Ascending aorta (tissue), 2 donors: Measurements from ENCODE around the gene TMEM272. TPM values are rescaled to one million over a fixed set of nuclear protein-coding genes. Genes with fewer than 3 reads are reported as not detected.

Experiments
- DNase-seq, 2 donors: peaks; one replicate each; pipeline ENCODE4 v3.0.0-alpha.2; 2019; ENCODE audit warnings: low spot score in 2 of 2
- H3K27ac ChIP-seq, 2 donors: fragments of 200-600 bp; sonication (generic); one replicate each; pipeline ENCODE4 v1.5.1; 2016 to 2017; ENCODE audit warnings: mild to moderate bottlenecking in 1 of 2
- H3K27me3 ChIP-seq: fragments of 200-600 bp; sonication (generic); one replicate; pipeline ENCODE4 v1.5.1; 2017
- H3K36me3 ChIP-seq, 2 donors: fragments of 200-600 bp; sonication (generic); one replicate each; pipeline ENCODE4 v1.5.1; 2016
- H3K4me1 ChIP-seq, 2 donors: fragments of 200-600 bp; sonication (generic); one replicate each; pipeline ENCODE4 v1.5.1; 2016 to 2017; ENCODE audit warnings: mild to moderate bottlenecking in 1 of 2
- H3K4me3 ChIP-seq, 2 donors: fragments of 200-600 bp; sonication (generic); one replicate each; pipeline ENCODE4 v1.5.1; 2016 to 2017; ENCODE audit warnings: mild to moderate bottlenecking in 1 of 2
- H3K9me3 ChIP-seq, 2 donors: fragments of 200-600 bp; sonication (generic); one replicate each; pipeline ENCODE4 v1.5.1; 2016
- CTCF ChIP-seq, 3 experiments: fragments of 200-600 bp in 2 of 3; fragments of 450-650 bp in 1 of 3; sonication (generic) in 2 of 3; IDR thresholded peaks; one replicate each; pipeline ENCODE4 v1.5.1; 2016 to 2019; ENCODE audit warnings: antibody characterized with exemption in 3 of 3, mild to moderate bottlenecking in 1 of 3, moderate library complexity in 1 of 3
- intact Hi-C: fragments of 100-400 bp; cut with DNase I; formaldehyde crosslinking; loops from one replicate; pipeline ENCODE4 v1.15.1; 2023
- total RNA-seq: library from RNA; depleted of rRNA; stranded (reverse); fragments of >200 nt; gene quantifications from one replicate; pipeline ENCODE4 v1.1.0, GENCODE V29; 2016

Gene TMEM272
- total RNA-seq, 1 donor from 2014 or later, result not detected

GRCh38 chr13:51848674-51849073, 3.7 kb upstream of the TMEM272 start:
- Histone ChIP-seq H3K4me3 (no peak overlapping the region), H3K27ac (no peak overlapping the region), H3K9me3 (no peaks in the 10 kb centered on the region), H3K36me3 (no peaks in the 10 kb centered on the region), H3K27me3 (no peaks in the 10 kb centered on the region), H3K4me1 (no peaks in the 10 kb centered on the region)
- no peak for TF ChIP-seq CTCF (IDR thresholded peaks at IDR 0.05)
- intact Hi-C loops, result loop anchor here (5.0 kb wide), 1 partner anchor 279 kb away; the partner anchor contains the start of gene NEK5
- DNase-seq, result no peak

- no peak for DNase-seq
- Histone ChIP-seq H3K27me3 (no peaks in the 10 kb centered on the region), H3K4me3 (no peak overlapping the region), H3K36me3 (no peaks in the 10 kb centered on the region), H3K27ac (no peak overlapping the region), H3K9me3 (no peaks in the 10 kb centered on the region), H3K4me1 (no peaks in the 10 kb centered on the region)
- no peak for TF ChIP-seq CTCF (IDR thresholded peaks at IDR 0.05)
- intact Hi-C loops, result loop anchor here (5.0 kb wide), 1 partner anchor 281 kb away; the partner anchor contains the start of gene NEK5
Observed at GRCh38 chr13:51846756-51847155, 1.8 kb upstream of the TMEM272 start.

- intact Hi-C loops, result loop anchor here (5.0 kb wide), 1 partner anchor 282 kb away; the partner anchor contains the start of gene NEK5
- Histone ChIP-seq H3K9me3 (no peaks in the 10 kb centered on the region), H3K36me3 (no peaks in the 10 kb centered on the region), H3K27ac (no peak overlapping the region), H3K4me1 (no peaks in the 10 kb centered on the region), H3K4me3 (no peak overlapping the region), H3K27me3 (no peaks in the 10 kb centered on the region)
- no peak for DNase-seq
- no peak for TF ChIP-seq CTCF (IDR thresholded peaks at IDR 0.05)
Observed at GRCh38 chr13:51845574-51846318, 769 bp upstream of the TMEM272 start.

- no peaks in the 10 kb centered on the region for H3K36me3 ChIP-seq
- no peak for DNase-seq
- H3K27ac ChIP-seq, result no peak overlapping the region
- no peak overlapping the region for H3K4me3 ChIP-seq
- H3K4me1 ChIP-seq, result no peaks in the 10 kb centered on the region
- intact Hi-C loops, result no loop called here
- no peaks in the 10 kb centered on the region for H3K27me3 ChIP-seq
- no peaks in the 10 kb centered on the region for H3K9me3 ChIP-seq
- TF ChIP-seq CTCF (IDR thresholded peaks at IDR 0.05), result no peak
Observed at GRCh38 chr13:51843529-51843928, 1.4 kb downstream of the TMEM272 start.

GRCh38 chr13:51841732-51842131, 3.2 kb downstream of the TMEM272 start:
- no peak for TF ChIP-seq CTCF (IDR thresholded peaks at IDR 0.05)
- no peak overlapping the region for H3K4me3 ChIP-seq
- no peaks in the 10 kb centered on the region for H3K27me3 ChIP-seq
- H3K27ac ChIP-seq, result no peak overlapping the region
- H3K36me3 ChIP-seq, result no peaks in the 10 kb centered on the region
- H3K9me3 ChIP-seq, result no peaks in the 10 kb centered on the region
- intact Hi-C loops, result no loop called here
- no peak for DNase-seq
- H3K4me1 ChIP-seq, result no peaks in the 10 kb centered on the region
